SK-N-SH (cell line): ENCODE results near the gene CHAF1A. TPM values are rescaled to one million over a fixed set of nuclear protein-coding genes. Genes with fewer than 3 reads are reported as not detected.
A peak's percentile ranks its signal among the peaks of the same experiment; 100 is the strongest.

Source experiments
- CTCF ChIA-PET: fragments of 300-600, 350-600 bp; formaldehyde crosslinking; extraction: SDS; loops from one replicate; lab custom pipeline; 2021; lab: Yijun Ruan, JAX
- POLR2A ChIA-PET: fragments of 350-600 bp; sonication (Branson Sonifier 250); formaldehyde crosslinking; extraction: SDS; loops from one replicate; lab custom pipeline; 2020; ENCODE audit warnings: antibody characterized with exemption, inconsistent platforms; lab: Yijun Ruan, JAX
- DNase-seq: peaks from one replicate; pipeline ENCODE4 v3.0.0; 2012
- H2AFZ ChIP-seq: fragments of 200-600 bp; sonication (generic); 2 replicates; pipeline ENCODE4 v1.8.1; 2016; ENCODE audit warnings: antibody characterized with exemption, mild to moderate bottlenecking, low read depth
- H3F3A ChIP-seq: fragments of 200-600 bp; sonication (generic); replicated peaks from 2 replicates; pipeline ENCODE3; 2016; ENCODE audit warnings: antibody characterized with exemption, mild to moderate bottlenecking; ENCODE audit not compliant: insufficient read depth
- H3K27ac ChIP-seq, 2 experiments: fragments of 200-500 bp in 1 of 2; fragments of 200-600 bp in 1 of 2; sonication (Bioruptor generic) in 1 of 2; sonication (generic), shearing (Covaris generic) in 1 of 2; 2 replicates each; pipeline versions ENCODE4 v1.5.1 to v1.6.1; 2014 to 2016; ENCODE audit warnings: low read depth in 2 of 2, inconsistent platforms in 1 of 2, low read length in 1 of 2, mild to moderate bottlenecking in 1 of 2, mixed read lengths in 1 of 2
- H3K27me3 ChIP-seq: fragments of 200-600 bp; sonication (generic), shearing (Covaris generic); 2 replicates; pipeline ENCODE4 v1.6.1; 2016; ENCODE audit warnings: mixed run types; ENCODE audit not compliant: insufficient read depth
- H3K36me3 ChIP-seq, 2 experiments: fragments of 200-500 bp in 1 of 2; fragments of 200-600 bp in 1 of 2; sonication (Bioruptor generic) in 1 of 2; sonication (generic) in 1 of 2; replicated peaks in 1 of 2; 2 replicates each; pipeline versions ENCODE3 to v1.5.1; 2014 to 2016; ENCODE audit warnings: low read length in 1 of 2, mild to moderate bottlenecking in 1 of 2; ENCODE audit not compliant: insufficient read depth in 2 of 2, control insufficient read depth in 1 of 2
- H3K4me1 ChIP-seq, 2 experiments: fragments of 200-500 bp in 1 of 2; fragments of 200-600 bp in 1 of 2; sonication (Bioruptor generic) in 1 of 2; sonication (generic), shearing (Covaris generic) in 1 of 2; 2 replicates each; pipeline versions ENCODE4 v1.5.1 to v1.6.1; 2014 to 2016; ENCODE audit warnings: low read depth in 1 of 2, low read length in 1 of 2, mixed run types in 1 of 2; ENCODE audit not compliant: insufficient read depth in 2 of 2, control insufficient read depth in 1 of 2
- H3K4me2 ChIP-seq: fragments of 200-600 bp; sonication (generic), shearing (Covaris generic); 2 replicates; pipeline ENCODE4 v1.6.1; 2017; ENCODE audit warnings: mixed run types
- H3K4me3 ChIP-seq, 2 experiments: fragments of 200-500 bp in 1 of 2; fragments of 200-600 bp in 1 of 2; sonication (Bioruptor generic) in 1 of 2; sonication (generic), shearing (Covaris generic) in 1 of 2; 2 replicates each; pipeline versions ENCODE4 v1.5.1 to v1.8.1; 2014 to 2016; ENCODE audit warnings: low read depth in 2 of 2, inconsistent platforms in 1 of 2, low read length in 1 of 2, mild to moderate bottlenecking in 1 of 2, mixed read lengths in 1 of 2, moderate library complexity in 1 of 2
- H3K79me2 ChIP-seq: fragments of 200-600 bp; sonication (generic); 2 replicates; pipeline ENCODE4 v1.8.1; 2017; ENCODE audit warnings: mild to moderate bottlenecking; ENCODE audit not compliant: insufficient read depth
- H3K9ac ChIP-seq: fragments of 200-600 bp; sonication (generic); 2 replicates; pipeline ENCODE4 v1.6.1; 2017; ENCODE audit warnings: mixed run types
- H3K9me2 ChIP-seq: fragments of 200-600 bp; sonication (generic); 2 replicates; pipeline ENCODE4 v1.6.1; 2017; ENCODE audit warnings: mixed run types
- H3K9me3 ChIP-seq: fragments of 200-600 bp; sonication (generic); 2 replicates; pipeline ENCODE4 v1.6.1; 2017; ENCODE audit warnings: mixed run types, mild to moderate bottlenecking, moderate library complexity
- H4K20me1 ChIP-seq: fragments of 200-600 bp; sonication (generic); 2 replicates; pipeline ENCODE4 v1.6.1; 2017; ENCODE audit warnings: mild to moderate bottlenecking, mixed run types; ENCODE audit not compliant: insufficient read depth
- CHD2 ChIP-seq: fragments of 150-350 bp; IDR thresholded peaks from 2 replicates; pipeline ENCODE4 v1.6.1; 2018; ENCODE audit warnings: low read length; ENCODE audit not compliant: partially characterized antibody
- CTCF ChIP-seq: fragments of 200-600 bp; sonication (generic); IDR thresholded peaks from 2 replicates; pipeline ENCODE4 v1.6.1; 2017; ENCODE audit warnings: antibody characterized with exemption, mild to moderate bottlenecking, moderate library complexity
- ELF1 ChIP-seq: IDR thresholded peaks from 2 replicates; pipeline ENCODE4 v1.4.0; 2012
- EP300 ChIP-seq, 2 experiments: IDR thresholded peaks; 2 replicates each; pipeline versions ENCODE4 v1.4.0 to v1.6.1; 2012; ENCODE audit warnings: borderline replicate concordance in 1 of 2, low read depth in 1 of 2, low read length in 1 of 2
- EZH2phosphoT487 ChIP-seq: fragments of 200-600 bp; sonication (generic); IDR thresholded peaks from 2 replicates; pipeline ENCODE4 v1.6.1; 2017; ENCODE audit warnings: low read depth, mixed run types, mild to moderate bottlenecking, antibody characterized with exemption, moderate library complexity, borderline replicate concordance
- FOSL2 ChIP-seq: IDR thresholded peaks from 2 replicates; pipeline ENCODE4 v1.4.0; 2012; ENCODE audit warnings: low read depth, mild to moderate bottlenecking, moderate library complexity, borderline replicate concordance
- GABPA ChIP-seq: IDR thresholded peaks from 2 replicates; pipeline ENCODE4 v1.4.0; 2012; ENCODE audit warnings: low read depth, mild to moderate bottlenecking
- MAX ChIP-seq: IDR thresholded peaks from 2 replicates; pipeline ENCODE4 v1.4.0; 2012; ENCODE audit warnings: low read depth
- NFIC ChIP-seq: IDR thresholded peaks from 2 replicates; pipeline ENCODE4 v1.4.0; 2012; ENCODE audit warnings: borderline replicate concordance
- PBX3 ChIP-seq: IDR thresholded peaks from 2 replicates; pipeline ENCODE4; 2012
- POLR2AphosphoS5 ChIP-seq: IDR thresholded peaks from 2 replicates; pipeline ENCODE4 v1.6.1; 2012; ENCODE audit warnings: low read depth, low read length
- REST ChIP-seq: IDR thresholded peaks from 2 replicates; pipeline ENCODE4 v1.6.1; 2012; ENCODE audit warnings: mild to moderate bottlenecking, low read depth, low read length, moderate library complexity
- RFX5 ChIP-seq: IDR thresholded peaks from 2 replicates; pipeline ENCODE4 v1.6.1; 2012; ENCODE audit warnings: mild to moderate bottlenecking, improper control_type of control experiment, low read length
- RXRA ChIP-seq: IDR thresholded peaks from 2 replicates; pipeline ENCODE4 v1.4.0; 2012; ENCODE audit warnings: low read depth, mild to moderate bottlenecking, borderline replicate concordance
- SMC3 ChIP-seq: IDR thresholded peaks from 2 replicates; pipeline ENCODE4 v1.6.1; 2012; ENCODE audit warnings: low read depth, low read length, improper control_type of control experiment
- TAF1 ChIP-seq: IDR thresholded peaks from 2 replicates; pipeline ENCODE4 v1.6.1; 2012; ENCODE audit warnings: low read depth, mild to moderate bottlenecking, low read length, moderate library complexity, borderline replicate concordance
- WGBS: methylation state at CpG from one replicate; pipeline ENCODE4 v1.1.6; 2017; ENCODE audit warnings: low lambda C conversion rate; 5-methylcytosine and 5-hydroxymethylcytosine counted together
- polyA plus RNA-seq, 3 experiments: library from polyadenylated mRNA; depleted of rRNA; stranded (reverse); fragments of >200 nt; gene quantifications; 2 replicates each; pipeline ENCODE4 v1.2.3, GENCODE V29; 2012

The CHAF1A gene
- polyA plus RNA-seq, 1 of the 3 experiments (the other 2 are of a cell fraction) = 18.0 TPM

GRCh38 chr19:4449022-4449638 lies 46.7 kb downstream of the CHAF1A start:
- Histone ChIP-seq H3K79me2 (peaks cover 2% of the 10 kb centered on the region), H3K9me2 (no peaks in the 10 kb centered on the region), H3K9ac (no peak overlapping the region), H2AFZ (no peak overlapping the region), H3F3A (peaks cover 6% of the 10 kb centered on the region), H3K4me2 (no peak overlapping the region), H3K4me1 (no peaks in the 10 kb centered on the region), H4K20me1 (peaks cover 1% of the 10 kb centered on the region; the same call in 1 of the 2 replicates), H3K27ac (no peak overlapping the region), H3K9me3 (no peaks in the 10 kb centered on the region), H3K27me3 (no peaks in the 10 kb centered on the region), H3K4me3 (no peak overlapping the region), H3K36me3 (peaks cover 7 to 78% of the 10 kb centered on the region in 2 experiments)
- POLR2A ChIA-PET = interaction anchor here (0.9 kb wide), 1 partner anchor 106 kb away, joined by 3 read pairs; no protein-coding TSS in a partner anchor
- 95% methylated on average over 19 of the region's 24 CpGs for WGBS
- DNase-seq = peak; percentile 41
- CTCF ChIA-PET = interaction anchor here (0.8 kb wide), 1 partner anchor 202 kb away, joined by 3 read pairs; the partner anchor contains the start of gene YJU2
- TF ChIP-seq ELF1 (no peak), SMC3 (no peak), RXRA (no peak), POLR2AphosphoS5 (no peak), GABPA (no peak), EP300 (IDR thresholded peaks at IDR 0.05; ENCODE audit: borderline replicate concordance in 1 of 2, low read depth in 1 of 2, low read length in 1 of 2) (no peak), TAF1 (no peak), FOSL2 (no peak), CHD2 (no peak), EZH2phosphoT487 (no peak), RFX5 (no peak), MAX (no peak), CTCF (no peak), REST (no peak), PBX3 (no peak), NFIC (no peak)
